Measurements from ENCODE around the gene KIAA1217.

The KIAA1217 gene

GRCh38 chr10:24168258-24169170 is 40.4 kb upstream of the KIAA1217 start:
- no peak overlapping the region for H3K4me2 ChIP-seq (ENCODE audit: low read length)
- no peaks in the 10 kb centered on the region for H3K79me2 ChIP-seq
- H3K9me3 ChIP-seq (ENCODE audit: control insufficient read depth, low read length) = no peaks in the 10 kb centered on the region
- H3K27ac ChIP-seq = peak overlapping the region; percentile 9
- H3K4me1 ChIP-seq = peaks cover 2% of the 10 kb centered on the region
- H3K4me3 ChIP-seq (ENCODE audit: low read depth, low read length) = no peak overlapping the region
- no peaks in the 10 kb centered on the region for H3K36me3 ChIP-seq (ENCODE audit: control insufficient read depth, insufficient read depth, low read length)
- no peak for TF ChIP-seq CTCF (IDR thresholded peaks at IDR 0.05)
- H2AFZ ChIP-seq = peak overlapping the region; percentile 61
- no peaks in the 10 kb centered on the region for H3K27me3 ChIP-seq (ENCODE audit: control insufficient read depth, insufficient read depth, low read length)
- H3K9ac ChIP-seq = no peak overlapping the region

GRCh38 chr10:24170199-24170598 is 38.7 kb upstream of the KIAA1217 start:
- H3K79me2 ChIP-seq = no peaks in the 10 kb centered on the region
- TF ChIP-seq CTCF (IDR thresholded peaks at IDR 0.05) = no peak
- H3K4me2 ChIP-seq (ENCODE audit: low read length) = no peak overlapping the region
- no peak overlapping the region for H3K27ac ChIP-seq
- H3K9ac ChIP-seq = no peak overlapping the region
- H3K4me1 ChIP-seq = peaks cover 2% of the 10 kb centered on the region
- no peak overlapping the region for H2AFZ ChIP-seq
- H3K36me3 ChIP-seq (ENCODE audit: control insufficient read depth, insufficient read depth, low read length) = no peaks in the 10 kb centered on the region
- no peaks in the 10 kb centered on the region for H3K9me3 ChIP-seq (ENCODE audit: control insufficient read depth, low read length)
- H3K4me3 ChIP-seq (ENCODE audit: low read depth, low read length) = no peak overlapping the region
- H3K27me3 ChIP-seq (ENCODE audit: control insufficient read depth, insufficient read depth, low read length) = no peaks in the 10 kb centered on the region

GRCh38 chr10:24172909-24173308 is 36.0 kb upstream of the KIAA1217 start:
- H3K9ac ChIP-seq = no peak overlapping the region
- H3K36me3 ChIP-seq (ENCODE audit: control insufficient read depth, insufficient read depth, low read length) = no peaks in the 10 kb centered on the region
- no peak overlapping the region for H2AFZ ChIP-seq
- H3K27ac ChIP-seq = no peak overlapping the region
- H3K4me2 ChIP-seq (ENCODE audit: low read length) = no peak overlapping the region
- no peak overlapping the region for H3K4me3 ChIP-seq (ENCODE audit: low read depth, low read length)
- H3K79me2 ChIP-seq = no peaks in the 10 kb centered on the region
- no peaks in the 10 kb centered on the region for H3K9me3 ChIP-seq (ENCODE audit: control insufficient read depth, low read length)
- H3K27me3 ChIP-seq (ENCODE audit: control insufficient read depth, insufficient read depth, low read length) = no peaks in the 10 kb centered on the region
- no peak for TF ChIP-seq CTCF (IDR thresholded peaks at IDR 0.05)
- peaks cover 2% of the 10 kb centered on the region for H3K4me1 ChIP-seq

- no peaks in the 10 kb centered on the region for H3K9me3 ChIP-seq (ENCODE audit: control insufficient read depth, low read length)
- H3K27me3 ChIP-seq (ENCODE audit: control insufficient read depth, insufficient read depth, low read length) = no peaks in the 10 kb centered on the region
- no peak overlapping the region for H3K27ac ChIP-seq
- no peak for TF ChIP-seq CTCF (IDR thresholded peaks at IDR 0.05)
- no peak overlapping the region for H3K4me2 ChIP-seq (ENCODE audit: low read length)
- no peak overlapping the region for H2AFZ ChIP-seq
- H3K79me2 ChIP-seq = no peaks in the 10 kb centered on the region
- no peak overlapping the region for H3K9ac ChIP-seq
- H3K4me3 ChIP-seq (ENCODE audit: low read depth, low read length) = no peak overlapping the region
- no peaks in the 10 kb centered on the region for H3K36me3 ChIP-seq (ENCODE audit: control insufficient read depth, insufficient read depth, low read length)
- no peaks in the 10 kb centered on the region for H3K4me1 ChIP-seq
Observed at GRCh38 chr10:24174014-24174413, 34.9 kb upstream of the KIAA1217 start.

- H2AFZ ChIP-seq = no peak overlapping the region
- no peaks in the 10 kb centered on the region for H3K9me3 ChIP-seq (ENCODE audit: control insufficient read depth, low read length)
- H3K27ac ChIP-seq = no peak overlapping the region
- H3K4me3 ChIP-seq (ENCODE audit: low read depth, low read length) = no peak overlapping the region
- H3K36me3 ChIP-seq (ENCODE audit: control insufficient read depth, insufficient read depth, low read length) = no peaks in the 10 kb centered on the region
- H3K9ac ChIP-seq = no peak overlapping the region
- no peaks in the 10 kb centered on the region for H3K4me1 ChIP-seq
- no peak for TF ChIP-seq CTCF (IDR thresholded peaks at IDR 0.05)
- no peaks in the 10 kb centered on the region for H3K27me3 ChIP-seq (ENCODE audit: control insufficient read depth, insufficient read depth, low read length)
- H3K4me2 ChIP-seq (ENCODE audit: low read length) = no peak overlapping the region
- H3K79me2 ChIP-seq = no peaks in the 10 kb centered on the region
Observed at GRCh38 chr10:24176658-24177057, 32.3 kb upstream of the KIAA1217 start.
